Fibroblast of peridontal ligament (primary cell): ENCODE data around the gene CTBP2.
"Not testable (repeated sequence)": the region's sequence is repeated elsewhere in the genome, so short reads cannot be mapped to it uniquely, and the experiment has no call there.

Source experiments
- DNase-seq: peaks from one replicate; pipeline ENCODE4 v3.0.0-alpha.2; 2010; ENCODE audit errors: extremely low read depth

CTBP2 gene

GRCh38 chr10:125158601-125159485, 1.5 kb downstream of the CTBP2 start:
- DNase-seq = peak; percentile 51

GRCh38 chr10:125158275-125158600, 2.1 kb downstream of the CTBP2 start:
- no peak for DNase-seq

GRCh38 chr10:125157505-125157904, 2.9 kb downstream of the CTBP2 start:
- no peak for DNase-seq

- DNase-seq = no peak
These were observed 3.5 kb downstream of the CTBP2 start for GRCh38 chr10:125156739-125157480.

- DNase-seq = no peak
These were observed 4.2 kb downstream of the CTBP2 start for GRCh38 chr10:125156196-125156595.

GRCh38 chr10:125155101-125155500, 5.3 kb downstream of the CTBP2 start:
- DNase-seq = no peak

- no peak for DNase-seq
These were observed 5.8 kb downstream of the CTBP2 start for GRCh38 chr10:125154529-125154928.

DNA sequence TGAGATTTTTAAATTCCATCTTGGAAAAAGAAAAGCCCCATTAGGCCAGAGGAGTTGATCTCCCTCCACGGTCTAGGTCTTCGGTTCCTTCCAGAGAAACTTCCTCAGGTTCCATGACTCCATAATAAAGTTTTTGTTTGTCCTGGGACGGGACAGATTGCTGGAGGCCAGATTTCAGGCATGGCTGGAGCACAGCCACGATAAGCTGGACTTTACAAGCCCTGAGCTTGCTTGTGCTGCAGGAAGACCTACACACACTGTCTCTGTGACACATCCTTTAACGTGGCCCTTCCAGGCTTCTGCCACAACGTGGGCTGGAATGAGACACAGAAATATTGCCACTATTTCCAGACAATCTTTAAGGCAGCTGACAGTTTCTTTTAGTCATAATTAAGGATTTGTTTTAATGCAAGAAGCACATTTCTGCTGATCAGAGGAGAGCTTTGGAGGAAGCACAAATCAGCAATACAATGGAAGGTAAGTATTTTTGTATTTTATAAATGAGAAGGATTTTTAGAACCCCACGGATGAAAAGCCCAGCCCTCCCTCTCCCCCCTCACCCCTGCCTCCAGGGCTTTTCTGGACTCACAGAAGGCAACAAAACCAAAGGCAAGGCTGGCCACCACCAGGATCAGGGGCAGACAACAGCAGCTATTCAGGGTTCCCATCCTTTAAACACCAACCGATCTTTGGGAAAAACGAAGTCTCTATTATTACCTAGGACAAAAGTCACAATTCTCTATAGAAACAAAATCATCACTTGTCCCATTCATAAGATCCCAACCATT, 6.5 kb downstream of the CTBP2 start:
- DNase-seq = no peak

DNA sequence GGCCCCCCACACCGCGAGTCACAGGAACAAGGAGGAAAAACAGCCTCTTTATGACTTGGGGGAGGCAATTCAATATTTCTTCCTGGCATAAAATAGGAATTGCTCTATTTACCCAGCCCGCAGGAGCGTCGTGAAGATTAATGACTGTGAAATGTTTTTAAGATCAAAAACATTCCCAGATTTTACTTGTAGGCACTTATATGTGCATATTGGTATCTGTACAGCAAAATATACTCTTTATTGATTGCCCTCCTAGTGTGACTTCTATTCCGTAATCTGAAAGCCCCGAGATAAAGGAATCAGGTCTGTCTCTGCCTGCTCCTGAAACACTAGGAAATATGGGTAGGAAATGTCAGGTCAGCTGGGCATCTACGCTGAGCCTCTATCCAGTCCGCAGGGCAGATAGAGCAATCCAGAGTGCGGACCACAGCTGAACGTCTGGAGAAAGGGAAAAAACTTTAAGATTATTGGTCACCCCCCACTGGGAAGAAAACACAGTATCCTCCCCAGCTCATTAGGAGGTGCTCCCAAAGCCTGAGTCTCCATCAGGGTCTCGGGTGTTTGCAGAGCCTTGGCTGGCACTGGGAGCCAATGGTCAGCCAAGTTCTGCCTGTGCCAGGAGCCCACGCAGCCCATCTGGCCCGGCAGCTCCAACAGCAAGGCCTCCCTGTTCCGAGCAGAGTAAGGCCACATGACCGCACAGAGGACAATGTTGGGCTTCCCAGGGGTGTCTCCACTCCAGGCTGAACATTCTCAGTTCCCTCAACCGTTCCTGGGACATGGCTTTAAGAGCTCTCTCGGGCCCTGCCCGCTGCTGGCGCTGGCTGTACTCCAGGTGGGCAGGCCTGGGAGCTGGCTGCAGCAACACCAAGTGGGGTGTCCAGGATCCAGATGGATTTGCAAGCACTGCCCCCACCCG, 7.7 kb downstream of the CTBP2 start:
- DNase-seq = no peak

DNA sequence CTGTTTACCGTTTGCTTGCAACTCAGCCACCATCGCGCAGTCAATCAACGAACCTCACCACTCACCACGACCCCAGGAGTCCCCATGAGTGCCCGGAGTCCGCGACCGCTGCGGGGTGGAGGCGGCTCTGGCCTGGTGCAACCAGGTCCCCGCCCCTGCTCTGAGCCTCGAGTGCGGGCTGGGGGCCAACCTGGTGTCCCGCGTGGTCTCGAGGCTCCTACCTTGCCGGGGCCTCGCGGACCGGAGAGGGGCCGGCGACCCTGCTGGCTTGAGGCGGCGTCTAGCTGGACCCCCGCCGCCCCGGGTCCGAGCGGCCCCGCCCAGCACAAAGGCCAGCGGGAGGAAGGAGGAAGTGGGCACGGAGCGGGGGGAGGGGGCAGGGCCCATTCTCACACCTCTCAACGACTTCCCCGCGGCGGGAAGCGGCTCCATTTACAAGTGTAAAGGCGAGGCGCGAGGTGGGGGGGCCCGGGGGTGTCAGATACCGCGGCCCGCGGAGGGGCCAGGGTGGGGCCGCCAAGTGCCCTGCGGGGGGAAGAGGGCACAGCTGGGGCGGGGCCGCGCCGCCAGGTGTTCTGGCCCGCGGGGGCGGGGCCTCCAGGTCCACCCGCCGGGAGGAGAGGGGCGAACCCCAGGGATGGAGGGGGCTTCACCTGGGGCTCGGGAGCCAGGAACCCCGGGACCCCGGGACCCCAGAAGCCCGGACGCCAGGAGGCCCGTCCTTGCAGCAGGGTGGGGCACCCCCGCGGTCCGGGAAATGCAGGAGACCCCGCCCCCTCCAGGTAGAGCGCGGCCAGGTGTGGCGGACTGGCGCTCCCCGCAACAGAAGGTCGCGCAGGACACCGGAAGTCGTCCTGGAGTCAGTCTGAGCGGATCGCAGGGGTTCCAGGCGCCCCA, 8.6 kb downstream of the CTBP2 start:
- DNase-seq = no peak

GRCh38 chr10:125151170-125151552, 9.2 kb downstream of the CTBP2 start:
- no peak for DNase-seq

- not testable (repeated sequence) for DNase-seq
These were observed 9.8 kb downstream of the CTBP2 start for GRCh38 chr10:125150376-125151083.

GRCh38 chr10:125149680-125150047, 10.7 kb downstream of the CTBP2 start:
- no peak for DNase-seq

DNA sequence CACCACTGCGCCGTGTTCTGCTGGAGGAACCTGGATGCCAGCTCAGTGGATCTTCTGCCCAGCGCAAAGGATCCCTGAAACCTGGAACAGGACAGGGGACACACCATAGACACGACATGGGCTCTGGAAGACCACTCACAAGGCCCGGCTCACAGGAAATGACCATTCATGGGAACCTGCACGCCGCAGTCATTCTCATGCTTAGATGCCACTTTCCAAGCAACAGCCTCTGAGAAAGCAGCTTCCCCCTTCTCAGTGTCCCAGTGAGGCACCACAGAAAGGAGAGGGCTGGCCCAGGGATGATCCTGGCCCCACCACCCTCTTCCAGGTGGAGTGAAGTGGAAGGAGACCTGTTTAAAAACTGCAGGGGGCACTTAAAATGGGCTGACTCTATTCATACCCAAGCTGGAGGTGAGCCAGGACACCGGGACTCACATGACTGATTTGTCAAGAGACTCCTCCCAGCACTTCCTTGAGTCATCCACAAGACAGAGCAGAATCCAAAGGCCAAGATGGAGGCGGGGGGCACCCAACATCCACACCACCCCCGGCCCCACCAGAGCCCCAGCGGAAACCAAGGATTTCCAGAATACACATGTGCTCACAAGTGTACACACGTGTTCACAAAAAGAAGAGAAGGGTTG, 11.2 kb downstream of the CTBP2 start:
- DNase-seq = peak; percentile 63

- no peak for DNase-seq
These were observed 11.8 kb downstream of the CTBP2 start for GRCh38 chr10:125148528-125148927.

DNA sequence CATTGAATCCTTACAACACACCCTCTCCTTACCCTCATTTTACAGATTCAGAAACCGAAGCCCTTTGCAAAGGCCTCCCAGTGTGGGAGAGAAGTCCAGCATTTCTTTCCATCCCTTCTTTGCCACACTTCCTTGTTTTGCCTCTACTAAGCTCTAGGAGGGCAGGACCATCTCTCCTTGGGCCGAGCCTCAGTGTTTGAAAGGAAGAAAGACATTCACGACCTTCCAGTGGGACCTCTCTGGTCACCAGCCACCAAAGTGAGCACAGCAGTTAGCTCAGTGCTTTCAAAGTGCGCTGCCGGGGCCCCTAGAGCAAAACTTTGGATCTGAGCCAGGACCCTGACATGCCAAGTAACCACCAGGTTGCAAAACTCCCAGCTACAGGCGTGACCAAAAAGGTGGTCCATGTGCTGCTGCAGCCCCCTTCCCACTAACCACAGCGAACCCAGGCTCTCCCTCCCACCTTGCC, 12.4 kb downstream of the CTBP2 start:
- no peak for DNase-seq

DNA sequence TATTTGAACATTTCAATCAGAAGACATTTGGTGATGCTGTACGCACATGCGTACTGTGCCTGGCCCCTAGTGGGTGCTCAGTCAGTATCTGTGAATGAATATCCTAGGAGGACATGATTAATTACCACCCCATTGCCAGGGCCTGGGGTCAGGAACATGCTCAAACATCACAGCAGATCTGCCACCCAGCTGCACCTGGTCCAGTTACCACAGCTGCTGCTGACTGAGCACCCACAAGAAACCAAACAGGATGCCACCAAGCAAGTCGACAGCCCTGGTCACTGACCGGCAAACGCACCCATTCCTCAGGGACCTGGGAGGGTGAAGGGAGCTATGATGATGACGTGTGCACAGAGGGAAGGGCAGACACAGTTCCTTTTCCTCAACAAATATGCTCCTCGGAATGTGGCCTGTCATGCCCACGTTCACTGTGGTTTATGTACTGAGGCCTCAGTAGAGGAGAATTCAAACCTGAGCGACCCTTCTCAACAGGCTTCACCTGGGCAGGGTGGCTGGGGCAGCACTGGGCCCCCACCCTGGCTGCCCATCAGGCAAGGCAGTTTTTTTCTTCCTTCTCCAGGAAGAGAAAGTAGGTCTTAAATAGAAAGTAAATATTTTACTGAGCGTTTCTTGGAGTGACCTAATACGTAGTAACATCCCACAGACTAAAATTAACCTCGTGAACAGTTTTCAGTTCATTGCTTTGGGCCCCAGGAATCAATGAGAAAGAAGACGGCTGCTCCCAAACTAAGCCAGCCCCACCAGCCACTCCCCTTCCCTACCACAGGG, 13.4 kb downstream of the CTBP2 start:
- DNase-seq = peak; percentile 69

GRCh38 chr10:125145636-125146035, 14.7 kb downstream of the CTBP2 start:
- DNase-seq = no peak
